ENCODE results near the gene CRIM1.

DNA sequence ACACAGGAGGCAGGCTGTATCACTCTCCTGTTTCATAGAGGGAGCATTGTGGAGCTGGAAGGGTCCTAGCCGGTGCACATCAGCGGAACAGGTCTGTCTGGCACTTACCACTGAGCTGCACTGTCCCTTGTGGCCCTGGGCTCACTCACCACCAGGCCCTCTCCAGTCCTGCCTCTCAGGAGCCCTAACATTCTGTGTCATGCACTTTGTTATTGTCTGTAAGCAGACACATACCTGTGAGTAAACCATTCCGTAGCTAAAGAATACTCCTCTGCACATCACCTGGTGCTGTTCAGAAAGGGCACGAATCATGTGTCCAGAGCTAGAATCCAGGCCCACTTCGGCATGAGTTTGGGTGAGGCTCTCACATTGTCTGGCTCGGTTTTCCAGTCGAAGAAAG is 93.6 kb downstream of the CRIM1 start:
- TF ChIP-seq, protein P1, sequence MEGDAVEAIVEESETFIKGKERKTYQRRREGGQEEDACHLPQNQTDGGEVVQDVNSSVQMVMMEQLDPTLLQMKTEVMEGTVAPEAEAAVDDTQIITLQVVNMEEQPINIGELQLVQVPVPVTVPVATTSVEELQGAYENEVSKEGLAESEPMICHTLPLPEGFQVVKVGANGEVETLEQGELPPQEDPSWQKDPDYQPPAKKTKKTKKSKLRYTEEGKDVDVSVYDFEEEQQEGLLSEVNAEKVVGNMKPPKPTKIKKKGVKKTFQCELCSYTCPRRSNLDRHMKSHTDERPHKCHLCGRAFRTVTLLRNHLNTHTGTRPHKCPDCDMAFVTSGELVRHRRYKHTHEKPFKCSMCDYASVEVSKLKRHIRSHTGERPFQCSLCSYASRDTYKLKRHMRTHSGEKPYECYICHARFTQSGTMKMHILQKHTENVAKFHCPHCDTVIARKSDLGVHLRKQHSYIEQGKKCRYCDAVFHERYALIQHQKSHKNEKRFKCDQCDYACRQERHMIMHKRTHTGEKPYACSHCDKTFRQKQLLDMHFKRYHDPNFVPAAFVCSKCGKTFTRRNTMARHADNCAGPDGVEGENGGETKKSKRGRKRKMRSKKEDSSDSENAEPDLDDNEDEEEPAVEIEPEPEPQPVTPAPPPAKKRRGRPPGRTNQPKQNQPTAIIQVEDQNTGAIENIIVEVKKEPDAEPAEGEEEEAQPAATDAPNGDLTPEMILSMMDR (IDR thresholded peaks at IDR 0.05) = no peak
- TF ChIP-seq POLR2A (IDR thresholded peaks at IDR 0.05) (no peak), POLR2AphosphoS5 (IDR thresholded peaks at IDR 0.05) (no peak), EP300 (IDR thresholded peaks at IDR 0.05; ENCODE audit: low read depth) (no peak)
